GM18505 (cell line): ENCODE data around the gene TCP11L2.

Experiments
- ATAC-seq: cut with Tn5 transposase; IDR thresholded peaks from one replicate; pipeline ENCODE4 v1.9.1; 2021; ENCODE audit not compliant: unreplicated experiment
- POLR2A ChIP-seq: IDR thresholded peaks from 4 replicates; pipeline ENCODE4 v1.6.1; 2011; ENCODE audit warnings: borderline replicate concordance; ENCODE audit not compliant: insufficient read depth, insufficient read length; ENCODE audit errors: extremely low read depth

Gene TCP11L2

GRCh38 chr12:106327309-106327869 is 24.9 kb downstream of the TCP11L2 start:
- ATAC-seq = no peak
- no peak for TF ChIP-seq POLR2A

- TF ChIP-seq POLR2A = no peak
- ATAC-seq = no peak
Observed at GRCh38 chr12:106328735-106329134, 26.2 kb downstream of the TCP11L2 start.

- TF ChIP-seq POLR2A = no peak
- ATAC-seq = no peak
Observed at GRCh38 chr12:106329231-106329982, 26.9 kb downstream of the TCP11L2 start.

GRCh38 chr12:106331599-106331998 is 29.1 kb downstream of the TCP11L2 start:
- no peak for ATAC-seq
- TF ChIP-seq POLR2A = no peak

GRCh38 chr12:106332536-106332935 is 30.0 kb downstream of the TCP11L2 start:
- ATAC-seq = no peak
- TF ChIP-seq POLR2A = no peak

- no peak for ATAC-seq
- no peak for TF ChIP-seq POLR2A
Observed at GRCh38 chr12:106333010-106333409, 30.5 kb downstream of the TCP11L2 start.

GRCh38 chr12:106333756-106334155 is 31.2 kb downstream of the TCP11L2 start:
- ATAC-seq = no peak
- TF ChIP-seq POLR2A = no peak

- TF ChIP-seq POLR2A = no peak
- ATAC-seq = no peak
Observed at GRCh38 chr12:106341086-106341877, 38.7 kb downstream of the TCP11L2 start.

- ATAC-seq = no peak
- no peak for TF ChIP-seq POLR2A
Observed at GRCh38 chr12:106342397-106343213, 40.1 kb downstream of the TCP11L2 start.

GRCh38 chr12:106343214-106343528 is 40.6 kb downstream of the TCP11L2 start:
- ATAC-seq = no peak
- no peak for TF ChIP-seq POLR2A

- no peak for ATAC-seq
- TF ChIP-seq POLR2A = no peak
Observed at GRCh38 chr12:106344131-106344530, 41.6 kb downstream of the TCP11L2 start.

- no peak for ATAC-seq
Observed at GRCh38 chr12:106345746-106346145, 43.2 kb downstream of the TCP11L2 start.

GRCh38 chr12:106348411-106348810 is 45.9 kb downstream of the TCP11L2 start:
- TF ChIP-seq POLR2A = no peak
- no peak for ATAC-seq

More at GRCh38 chr12:106345746-106346145, 43.2 kb downstream of the TCP11L2 start:
- no peak for TF ChIP-seq POLR2A
